Astrocyte of the spinal cord (primary cell): Measurements from ENCODE around the gene HRH1.

Experiments used
- DNase-seq: peaks from one replicate; pipeline ENCODE4 v3.0.0; 2011; ENCODE audit warnings: low read depth, low spot score
- H3K4me3 ChIP-seq: 2 replicates; pipeline ENCODE4 v1.5.1; 2011; ENCODE audit warnings: low read depth, mild to moderate bottlenecking, low read length, moderate library complexity
- in situ Hi-C: cut with HindIII; loops from 2 replicates; pipeline ENCODE4 v1.10.0; 2017; ENCODE audit warnings: low sequenced_read_pairs
- TF ChIP-seq, protein P1 (sequence below): IDR thresholded peaks from 2 replicates; pipeline ENCODE4 v1.5.1; 2012; ENCODE audit warnings: low read depth, mild to moderate bottlenecking, low read length, inconsistent platforms

HRH1 gene

DNA sequence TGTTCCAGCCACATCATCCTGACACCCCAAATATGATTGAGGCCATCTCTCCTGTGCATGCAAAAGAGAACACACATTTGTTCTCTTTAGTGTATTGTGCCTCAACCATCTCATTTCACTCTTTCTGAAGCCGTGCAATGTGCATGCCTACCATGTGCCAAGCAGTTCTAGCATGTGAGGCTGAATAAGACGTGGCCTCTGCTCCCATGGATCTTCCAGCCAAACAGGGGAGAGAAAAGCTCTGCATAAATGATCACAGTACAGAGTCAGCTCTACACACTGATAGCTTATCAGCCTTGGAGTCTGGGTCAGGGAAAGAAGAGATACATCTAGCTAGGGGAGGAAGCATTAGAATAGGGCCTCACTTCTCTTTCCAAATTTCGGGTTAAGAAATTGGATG is 69.7 kb downstream of the HRH1 start:
- no peak for DNase-seq
- TF ChIP-seq, protein P1, sequence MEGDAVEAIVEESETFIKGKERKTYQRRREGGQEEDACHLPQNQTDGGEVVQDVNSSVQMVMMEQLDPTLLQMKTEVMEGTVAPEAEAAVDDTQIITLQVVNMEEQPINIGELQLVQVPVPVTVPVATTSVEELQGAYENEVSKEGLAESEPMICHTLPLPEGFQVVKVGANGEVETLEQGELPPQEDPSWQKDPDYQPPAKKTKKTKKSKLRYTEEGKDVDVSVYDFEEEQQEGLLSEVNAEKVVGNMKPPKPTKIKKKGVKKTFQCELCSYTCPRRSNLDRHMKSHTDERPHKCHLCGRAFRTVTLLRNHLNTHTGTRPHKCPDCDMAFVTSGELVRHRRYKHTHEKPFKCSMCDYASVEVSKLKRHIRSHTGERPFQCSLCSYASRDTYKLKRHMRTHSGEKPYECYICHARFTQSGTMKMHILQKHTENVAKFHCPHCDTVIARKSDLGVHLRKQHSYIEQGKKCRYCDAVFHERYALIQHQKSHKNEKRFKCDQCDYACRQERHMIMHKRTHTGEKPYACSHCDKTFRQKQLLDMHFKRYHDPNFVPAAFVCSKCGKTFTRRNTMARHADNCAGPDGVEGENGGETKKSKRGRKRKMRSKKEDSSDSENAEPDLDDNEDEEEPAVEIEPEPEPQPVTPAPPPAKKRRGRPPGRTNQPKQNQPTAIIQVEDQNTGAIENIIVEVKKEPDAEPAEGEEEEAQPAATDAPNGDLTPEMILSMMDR: no peak
- no peak overlapping the region for H3K4me3 ChIP-seq
- in situ Hi-C loops: no loop called here

DNA sequence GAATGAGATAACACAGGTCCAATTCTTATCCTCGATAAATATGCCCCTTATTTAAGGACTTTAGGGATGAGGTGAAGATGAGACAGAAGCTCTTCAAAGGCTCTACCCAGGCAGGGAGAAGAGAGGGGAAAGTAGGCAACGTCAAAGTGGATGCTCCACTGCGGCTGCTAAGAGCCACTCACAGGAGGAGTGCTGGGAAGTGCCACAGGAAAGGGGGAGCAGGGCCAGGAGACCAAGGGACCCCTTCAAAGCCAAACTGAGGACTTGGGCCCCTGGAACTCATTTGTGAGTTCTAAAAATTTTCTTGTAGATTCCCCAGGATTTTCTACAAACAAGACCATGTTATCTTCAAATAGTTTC is 70.6 kb downstream of the HRH1 start:
- no peak for DNase-seq
- peak overlapping the region; percentile 35 for H3K4me3 ChIP-seq
- in situ Hi-C loops: no loop called here
- TF ChIP-seq, protein P1: no peak

DNA sequence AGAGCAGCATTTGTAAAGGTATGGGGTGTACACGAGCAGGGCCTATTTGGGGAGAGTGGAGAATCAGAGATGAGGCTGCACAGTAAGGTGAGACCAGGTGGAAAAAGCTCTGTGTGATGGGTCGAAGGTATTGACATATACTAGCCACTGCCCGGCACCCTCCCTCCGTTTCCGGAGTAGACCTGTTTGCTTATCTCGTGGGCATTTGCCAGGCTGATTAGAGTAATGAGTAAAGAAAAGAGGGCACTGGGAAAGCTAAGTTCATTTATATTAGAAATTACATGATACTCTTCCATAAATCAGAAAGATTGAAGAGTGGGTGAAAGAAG is 71.7 kb downstream of the HRH1 start:
- TF ChIP-seq, protein P1: no peak
- no peak for DNase-seq
- H3K4me3 ChIP-seq: peak overlapping the region; percentile 35
- in situ Hi-C loops: no loop called here

DNA sequence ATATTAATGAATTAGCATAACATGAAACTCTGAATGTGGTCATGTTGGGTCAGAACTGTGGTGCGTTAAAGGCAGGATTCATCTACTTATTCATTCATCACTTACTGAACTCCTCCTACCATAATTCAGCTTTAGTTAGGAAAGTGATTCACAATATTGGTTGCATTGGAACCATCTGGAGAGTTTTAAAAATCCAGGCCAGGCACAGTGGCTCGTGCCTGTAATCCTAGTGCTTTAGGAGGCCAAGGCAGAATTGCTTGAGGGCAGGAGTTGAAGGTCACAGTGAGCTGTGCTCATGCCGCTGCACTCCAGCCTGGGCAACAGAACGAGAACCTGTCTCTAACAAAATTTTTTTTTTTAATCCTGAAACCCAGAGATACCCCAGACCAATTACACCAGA is 73.7 kb downstream of the HRH1 start:
- TF ChIP-seq, protein P1: no peak
- no peak for DNase-seq
- in situ Hi-C loops: no loop called here
- H3K4me3 ChIP-seq: no peak overlapping the region

DNA sequence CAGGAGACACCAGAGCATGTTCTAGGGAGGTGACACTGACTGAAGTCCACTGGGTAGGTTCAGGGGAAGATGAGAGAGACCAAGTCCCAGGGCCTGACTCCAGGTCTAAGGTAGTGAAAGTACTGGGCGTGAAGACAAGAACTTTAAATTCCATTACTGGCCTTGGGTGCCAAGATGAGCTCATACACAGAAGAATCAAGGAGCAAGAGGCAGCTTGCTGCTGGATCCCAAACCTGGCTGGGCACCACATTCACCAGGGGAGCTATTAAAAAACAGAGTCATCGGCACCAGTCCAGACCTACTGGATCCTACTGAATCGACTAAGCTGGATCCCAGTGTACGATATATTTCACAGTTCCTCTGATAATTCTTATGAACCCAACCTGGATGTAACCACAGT is 75.8 kb downstream of the HRH1 start:
- no peak overlapping the region for H3K4me3 ChIP-seq
- in situ Hi-C loops: no loop called here
- DNase-seq: no peak
- TF ChIP-seq, protein P1: no peak

DNA sequence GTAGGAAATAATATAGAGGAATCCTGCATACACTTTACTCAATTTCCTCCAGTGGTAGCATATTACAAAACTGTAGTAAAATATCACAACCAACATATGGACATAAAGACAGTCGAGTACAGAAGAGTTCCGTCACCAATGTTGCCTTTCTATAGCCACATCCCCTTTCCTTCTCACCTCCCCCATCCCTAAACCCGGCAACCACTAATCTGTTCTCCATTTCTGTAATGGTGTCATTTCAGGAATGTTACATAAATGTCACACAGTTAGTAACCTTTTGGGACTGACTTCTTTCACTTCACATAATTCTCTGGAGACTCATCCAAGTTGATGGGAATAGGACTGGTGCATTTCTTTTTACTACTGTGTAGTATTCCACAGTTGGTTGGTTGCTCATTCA is 76.5 kb downstream of the HRH1 start:
- TF ChIP-seq, protein P1: no peak
- in situ Hi-C loops: no loop called here
- no peak overlapping the region for H3K4me3 ChIP-seq

DNA sequence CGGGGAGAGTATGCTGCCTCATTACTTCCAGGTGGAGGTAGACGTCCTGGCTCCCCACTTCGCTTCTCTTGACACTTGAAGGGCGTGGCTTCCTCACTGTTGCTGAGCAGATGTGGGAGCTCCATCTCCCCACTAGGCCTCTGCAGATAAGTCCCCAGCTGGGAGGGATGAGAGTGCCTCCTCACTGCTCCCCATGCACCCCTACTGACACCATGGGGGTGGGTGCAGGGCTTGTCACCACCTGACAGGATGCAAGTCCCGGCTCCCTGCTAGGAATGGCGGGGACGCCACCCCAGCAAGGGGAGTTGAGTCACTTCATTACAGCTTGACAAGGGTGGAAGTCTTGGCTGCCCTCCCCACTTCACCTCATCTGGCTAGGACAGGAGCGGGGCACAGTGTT is 81.1 kb downstream of the HRH1 start:
- no peak for DNase-seq
- no peak overlapping the region for H3K4me3 ChIP-seq
- TF ChIP-seq, protein P1: no peak
- in situ Hi-C loops: no loop called here

More for the DNA sequence above, 76.5 kb downstream of the HRH1 start:
- DNase-seq: no peak
